Activated T-cell treated with anti-CD3 and anti-CD28 coated beads, Interleukin-2, amount 50 U/mL, for 48 hours (primary cell): ENCODE data around the gene MASP2.

ENCODE experiments used
- DNase-seq, 2 experiments: peaks; one replicate each; pipeline ENCODE4 v3.0.0-alpha.2; 2020

Gene MASP2

GRCh38 chr1:10987840-10988417 is 59.1 kb downstream of the MASP2 start:
- no peak for DNase-seq

GRCh38 chr1:10986525-10986890 is 60.5 kb downstream of the MASP2 start:
- no peak for DNase-seq

- DNase-seq, result no peak
Observed at GRCh38 chr1:10980841-10981727, 66.0 kb downstream of the MASP2 start.

GRCh38 chr1:10980094-10980577 is 66.9 kb downstream of the MASP2 start:
- DNase-seq, result no peak

GRCh38 chr1:10979483-10979920 is 67.5 kb downstream of the MASP2 start:
- no peak for DNase-seq

- DNase-seq, result no peak
Observed at GRCh38 chr1:10978719-10979118, 68.3 kb downstream of the MASP2 start.
